ENCODE data around the gene ST7.
A peak's percentile ranks its signal among the peaks of the same experiment; 100 is the strongest.
"Not testable (repeated sequence)": the region's sequence is repeated elsewhere in the genome, so short reads cannot be mapped to it uniquely, and the experiment has no call there.

Gene ST7

GRCh38 chr7:117238937-117239336 lies 285.6 kb downstream of the ST7 start:
- DNase-seq, result no peak

- no peak for DNase-seq
Observed at GRCh38 chr7:117241088-117241487, 287.8 kb downstream of the ST7 start.

GRCh38 chr7:117243390-117243789 lies 290.1 kb downstream of the ST7 start:
- DNase-seq, result no peak

- not testable (repeated sequence) for DNase-seq
Observed at GRCh38 chr7:117245703-117246102, 292.4 kb downstream of the ST7 start.

GRCh38 chr7:117247809-117248208 lies 294.5 kb downstream of the ST7 start:
- no peak for DNase-seq

- peak; percentile 14 for DNase-seq
Observed at GRCh38 chr7:117248829-117249228, 295.5 kb downstream of the ST7 start.

- DNase-seq, result no peak
Observed at GRCh38 chr7:117249696-117250095, 296.4 kb downstream of the ST7 start.

GRCh38 chr7:117250245-117250644 lies 296.9 kb downstream of the ST7 start:
- DNase-seq, result no peak

GRCh38 chr7:117250801-117251200 lies 297.5 kb downstream of the ST7 start:
- no peak for DNase-seq

GRCh38 chr7:117251687-117252086 lies 298.4 kb downstream of the ST7 start:
- DNase-seq, result no peak

GRCh38 chr7:117259615-117260014 lies 306.3 kb downstream of the ST7 start:
- DNase-seq, result no peak

- DNase-seq, result no peak
Observed at GRCh38 chr7:117262546-117262945, 309.2 kb downstream of the ST7 start.

GRCh38 chr7:117264716-117265115 lies 311.4 kb downstream of the ST7 start:
- DNase-seq, result no peak

- no peak for DNase-seq
Observed at GRCh38 chr7:117269417-117269816, 316.1 kb downstream of the ST7 start.

- no peak for DNase-seq
Observed at GRCh38 chr7:117269886-117270285, 316.6 kb downstream of the ST7 start.

GRCh38 chr7:117270371-117270770 lies 317.1 kb downstream of the ST7 start:
- DNase-seq, result no peak

- DNase-seq, result no peak
Observed at GRCh38 chr7:117271566-117271965, 318.3 kb downstream of the ST7 start.

- DNase-seq, result no peak
Observed at GRCh38 chr7:117272017-117272759, 318.9 kb downstream of the ST7 start.

GRCh38 chr7:117273325-117273724 lies 320.0 kb downstream of the ST7 start:
- DNase-seq, result no peak

GRCh38 chr7:117273814-117274225 lies 320.5 kb downstream of the ST7 start:
- peak; percentile 86 for DNase-seq

- no peak for DNase-seq
Observed at GRCh38 chr7:117274951-117275350, 321.6 kb downstream of the ST7 start.

- no peak for DNase-seq
Observed at GRCh38 chr7:117277576-117277975, 324.3 kb downstream of the ST7 start.

GRCh38 chr7:117278040-117278439 lies 324.7 kb downstream of the ST7 start:
- DNase-seq, result no peak

GRCh38 chr7:117279203-117279602 lies 325.9 kb downstream of the ST7 start:
- no peak for DNase-seq
